COLO829 (cell line): ENCODE data around the gene MIGA1.

ENCODE experiments used
- DNase-seq: peaks from one replicate; pipeline ENCODE4 v3.0.0; 2012; ENCODE audit warnings: low spot score

Gene MIGA1

GRCh38 chr1:77847621-77848080 is 68.2 kb downstream of the MIGA1 start:
- DNase-seq, result no peak

GRCh38 chr1:77850082-77850481 is 70.6 kb downstream of the MIGA1 start:
- no peak for DNase-seq

- DNase-seq, result no peak
Observed at GRCh38 chr1:77857552-77857951, 78.1 kb downstream of the MIGA1 start.

- no peak for DNase-seq
Observed at GRCh38 chr1:77858725-77859124, 79.3 kb downstream of the MIGA1 start.

GRCh38 chr1:77859248-77859647 is 79.8 kb downstream of the MIGA1 start:
- no peak for DNase-seq

- no peak for DNase-seq
Observed at GRCh38 chr1:77866296-77866695, 86.8 kb downstream of the MIGA1 start.

- no peak for DNase-seq
Observed at GRCh38 chr1:77872645-77873044, 93.2 kb downstream of the MIGA1 start.

GRCh38 chr1:77873461-77873860 is 94.0 kb downstream of the MIGA1 start:
- no peak for DNase-seq

GRCh38 chr1:77874804-77875445 is 95.5 kb downstream of the MIGA1 start:
- DNase-seq, result peak; percentile 17

- DNase-seq, result no peak
Observed at GRCh38 chr1:77876884-77877283, 97.4 kb downstream of the MIGA1 start.

- no peak for DNase-seq
Observed at GRCh38 chr1:77881061-77881460, 101.6 kb downstream of the MIGA1 start.

- no peak for DNase-seq
Observed at GRCh38 chr1:77882411-77882810, 103.0 kb downstream of the MIGA1 start.

- no peak for DNase-seq
Observed at GRCh38 chr1:77888081-77888780, 108.8 kb downstream of the MIGA1 start, which contains the start of gene NEXN. TSS of gene NEXN (plus strand) at chr1:77888624. CDS start at chr1:77916107, 27,483 bp downstream.

- DNase-seq, result no peak
Observed at GRCh38 chr1:77888781-77889642, 109.6 kb downstream of the MIGA1 start.

GRCh38 chr1:77889671-77890070 is 110.2 kb downstream of the MIGA1 start:
- DNase-seq, result no peak

- no peak for DNase-seq
Observed at GRCh38 chr1:77891200-77891599, 111.8 kb downstream of the MIGA1 start.

- DNase-seq, result no peak
Observed at GRCh38 chr1:77899647-77900320, 120.3 kb downstream of the MIGA1 start.

- DNase-seq, result peak; percentile 34
Observed at GRCh38 chr1:77900687-77901293, 121.3 kb downstream of the MIGA1 start.

- DNase-seq, result no peak
Observed at GRCh38 chr1:77905603-77906002, 126.2 kb downstream of the MIGA1 start.

- DNase-seq, result no peak
Observed at GRCh38 chr1:77906019-77906545, 126.6 kb downstream of the MIGA1 start.

GRCh38 chr1:77906624-77907023 is 127.2 kb downstream of the MIGA1 start:
- no peak for DNase-seq
